Effector CD4-positive, alpha-beta T cell (primary cell): Measurements from ENCODE around the gene CDK5RAP2.
"Not testable (repeated sequence)": the region's sequence is repeated elsewhere in the genome, so short reads cannot be mapped to it uniquely, and the experiment has no call there.

Experiments
- DNase-seq: peaks from one replicate; pipeline ENCODE4 v3.0.0-alpha.2; 2020

The CDK5RAP2 gene

GRCh38 chr9:120464176-120464886 lies 115.6 kb downstream of the CDK5RAP2 start:
- DNase-seq = no peak

- DNase-seq = no peak
These were observed 116.2 kb downstream of the CDK5RAP2 start for GRCh38 chr9:120463765-120464164.

GRCh38 chr9:120461677-120462076 lies 118.3 kb downstream of the CDK5RAP2 start:
- not testable (repeated sequence) for DNase-seq

GRCh38 chr9:120456218-120456617 lies 123.7 kb downstream of the CDK5RAP2 start:
- no peak for DNase-seq

GRCh38 chr9:120454467-120454866 lies 125.5 kb downstream of the CDK5RAP2 start:
- DNase-seq = no peak

- DNase-seq = no peak
These were observed 126.2 kb downstream of the CDK5RAP2 start for GRCh38 chr9:120453792-120454191.

- no peak for DNase-seq
These were observed 127.3 kb downstream of the CDK5RAP2 start for GRCh38 chr9:120452631-120453030.

GRCh38 chr9:120450916-120451315 lies 129.1 kb downstream of the CDK5RAP2 start:
- DNase-seq = no peak

- DNase-seq = no peak
These were observed 130.4 kb downstream of the CDK5RAP2 start for GRCh38 chr9:120449566-120449965.

- no peak for DNase-seq
These were observed 131.9 kb downstream of the CDK5RAP2 start for GRCh38 chr9:120447959-120448500.

GRCh38 chr9:120446671-120447070 lies 133.3 kb downstream of the CDK5RAP2 start:
- DNase-seq = no peak

GRCh38 chr9:120443976-120444375 lies 136.0 kb downstream of the CDK5RAP2 start:
- DNase-seq = no peak

- no peak for DNase-seq
These were observed 136.5 kb downstream of the CDK5RAP2 start for GRCh38 chr9:120443489-120443888.

- no peak for DNase-seq
These were observed 137.5 kb downstream of the CDK5RAP2 start for GRCh38 chr9:120442308-120442995.

GRCh38 chr9:120441426-120442307 lies 138.3 kb downstream of the CDK5RAP2 start:
- no peak for DNase-seq

- DNase-seq = no peak
These were observed 139.2 kb downstream of the CDK5RAP2 start for GRCh38 chr9:120440791-120441190.

GRCh38 chr9:120439926-120440325 lies 140.0 kb downstream of the CDK5RAP2 start:
- DNase-seq = no peak

- DNase-seq = no peak
These were observed 141.0 kb downstream of the CDK5RAP2 start for GRCh38 chr9:120438836-120439546.

- DNase-seq = no peak
These were observed 141.9 kb downstream of the CDK5RAP2 start for GRCh38 chr9:120438111-120438510.

- no peak for DNase-seq
These were observed 142.9 kb downstream of the CDK5RAP2 start for GRCh38 chr9:120436983-120437475.

GRCh38 chr9:120436446-120436845 lies 143.5 kb downstream of the CDK5RAP2 start:
- no peak for DNase-seq

GRCh38 chr9:120435091-120435490 lies 144.9 kb downstream of the CDK5RAP2 start:
- no peak for DNase-seq
